HG03442 (cell line): Measurements from ENCODE around the gene GSTM4.

Source experiments
- ATAC-seq: cut with Tn5 transposase; IDR thresholded peaks from one replicate; pipeline ENCODE4 v1.9.1; 2021; ENCODE audit warnings: mild to moderate bottlenecking, moderate library complexity; ENCODE audit not compliant: unreplicated experiment

GSTM4 gene

GRCh38 chr1:109624201-109625010, 31.5 kb upstream of the GSTM4 start:
- no peak for ATAC-seq

- ATAC-seq, result no peak
These were observed 30.7 kb upstream of the GSTM4 start for GRCh38 chr1:109625176-109625575.

- no peak for ATAC-seq
These were observed 30.0 kb upstream of the GSTM4 start for GRCh38 chr1:109625601-109626560.

- ATAC-seq, result no peak
These were observed 29.1 kb upstream of the GSTM4 start for GRCh38 chr1:109626682-109627408.

- ATAC-seq, result no peak
These were observed 28.1 kb upstream of the GSTM4 start for GRCh38 chr1:109627692-109628399.

GRCh38 chr1:109628540-109629321, 27.2 kb upstream of the GSTM4 start:
- no peak for ATAC-seq

GRCh38 chr1:109629372-109630030, 26.4 kb upstream of the GSTM4 start:
- ATAC-seq, result no peak

- ATAC-seq, result no peak
These were observed 25.6 kb upstream of the GSTM4 start for GRCh38 chr1:109630081-109630897.

- no peak for ATAC-seq
These were observed 24.9 kb upstream of the GSTM4 start for GRCh38 chr1:109630898-109631512.

- no peak for ATAC-seq
These were observed 24.1 kb upstream of the GSTM4 start for GRCh38 chr1:109631513-109632505.

- ATAC-seq, result no peak
These were observed 23.1 kb upstream of the GSTM4 start for GRCh38 chr1:109632671-109633346.

- no peak for ATAC-seq
These were observed 21.6 kb upstream of the GSTM4 start for GRCh38 chr1:109634292-109634691.

- ATAC-seq, result no peak
These were observed 20.8 kb upstream of the GSTM4 start for GRCh38 chr1:109634771-109635750.

- ATAC-seq, result no peak
These were observed 20.1 kb upstream of the GSTM4 start for GRCh38 chr1:109635862-109636200.
